A549 (cell line): ENCODE measurements around the gene NUAK1.

ENCODE experiments used
- CTCF ChIP-seq: fragments of >200 bp; sonication (Bioruptor Twin); formaldehyde crosslinking; IDR thresholded peaks from 3 replicates; pipeline ENCODE4 v1.5.1; 2016
- JUN ChIP-seq, 2 experiments: fragments of >200 bp; sonication (Bioruptor Twin); formaldehyde crosslinking; IDR thresholded peaks; 2 replicates in 1 of 2; 3 replicates in 1 of 2; pipeline ENCODE4 v1.6.1; 2016 to 2017
- MAX ChIP-seq: IDR thresholded peaks from 2 replicates; pipeline ENCODE4 v1.6.1; 2012
- POLR2A ChIP-seq: IDR thresholded peaks from 2 replicates; pipeline ENCODE4 v1.6.1; 2012; ENCODE audit warnings: mild to moderate bottlenecking, low read length
- RAD21 ChIP-seq, 2 experiments: fragments of >200 bp in 1 of 2; sonication (Bioruptor Twin) in 1 of 2; formaldehyde crosslinking in 1 of 2; IDR thresholded peaks in 1 of 2; conservative IDR thresholded peaks in 1 of 2; 2 replicates in 1 of 2; 3 replicates in 1 of 2; pipeline ENCODE4 v1.6.1; 2012 to 2018; ENCODE audit warnings: inconsistent platforms in 1 of 2

GRCh38 chr12:106109168-106109910, 29.4 kb downstream of the NUAK1 start:
- no peak for TF ChIP-seq CTCF
- no peak for TF ChIP-seq RAD21 (conservative IDR thresholded peaks at IDR 0.05 in 1 of 2, IDR thresholded peaks at IDR 0.05 in 1 of 2)
- no peak for TF ChIP-seq MAX
- no peak for TF ChIP-seq POLR2A
- TF ChIP-seq JUN (IDR thresholded peaks at IDR 0.05): peak in 1 of 2 experiments; percentile 58; a peak in 2 of 5 replicates
